ENCODE measurements around the gene FBXL3.
"Not testable (repeated sequence)": the region's sequence is repeated elsewhere in the genome, so short reads cannot be mapped to it uniquely, and the experiment has no call there.

FBXL3 gene

DNA sequence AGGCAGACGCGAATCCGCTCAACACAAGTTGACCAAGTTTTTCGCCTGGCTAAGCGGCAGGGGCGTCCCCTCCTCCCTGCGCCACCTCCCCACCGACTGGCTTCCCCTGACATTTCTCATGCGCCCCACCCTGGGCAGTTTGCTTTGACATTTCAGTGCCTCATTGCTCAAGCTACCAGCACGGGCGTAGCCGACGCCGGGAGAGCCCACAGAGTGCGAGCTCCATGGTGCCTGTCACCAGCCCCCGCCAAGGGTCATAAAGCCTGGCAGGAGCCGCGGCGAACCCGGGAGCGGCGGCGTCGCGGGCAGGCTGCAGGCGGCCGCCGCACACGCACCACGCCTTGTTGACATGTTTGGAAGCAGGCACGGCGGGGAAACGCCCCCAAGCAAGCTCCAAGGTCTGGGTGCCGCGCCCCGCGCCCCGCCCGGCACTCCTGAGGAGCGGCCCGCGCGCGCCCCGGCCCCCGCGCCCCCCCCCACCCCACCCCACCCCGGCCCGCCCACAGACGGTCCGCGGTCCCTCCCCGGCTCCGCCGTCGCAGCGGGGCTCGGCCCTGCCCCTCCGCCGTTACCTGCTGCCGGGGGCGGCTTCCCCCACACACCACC is 601 bp downstream of the FBXL3 start:
- DNase-seq (ENCODE audit: low spot score): peak; percentile 89

GRCh38 chr13:77022341-77022740 is 4.6 kb downstream of the FBXL3 start:
- DNase-seq (ENCODE audit: low spot score): peak; percentile 49

DNA sequence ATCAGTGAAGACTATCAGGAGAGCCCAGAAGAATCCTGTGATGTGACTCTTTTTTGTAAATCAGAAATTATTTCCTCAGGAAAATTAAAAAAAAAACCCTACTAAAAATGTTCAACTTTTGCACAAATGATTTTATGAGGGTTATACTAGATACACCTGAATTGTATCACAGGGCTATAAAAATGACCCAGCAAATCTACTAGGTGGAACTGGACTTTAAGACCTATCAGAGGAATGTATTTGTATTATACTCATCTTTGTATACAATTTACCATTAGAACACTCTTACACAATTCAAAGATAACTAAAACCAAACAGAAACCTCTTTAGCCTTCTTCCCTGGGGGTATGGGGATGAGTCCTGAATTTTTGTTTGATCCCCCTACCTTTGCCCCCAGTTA is 7.2 kb downstream of the FBXL3 start:
- no peak for DNase-seq (ENCODE audit: low spot score)

- DNase-seq (ENCODE audit: low spot score): no peak
These were observed 9.9 kb downstream of the FBXL3 start for GRCh38 chr13:77016888-77017623.

- DNase-seq (ENCODE audit: low spot score): no peak
These were observed 10.6 kb downstream of the FBXL3 start for GRCh38 chr13:77016251-77016812.

DNA sequence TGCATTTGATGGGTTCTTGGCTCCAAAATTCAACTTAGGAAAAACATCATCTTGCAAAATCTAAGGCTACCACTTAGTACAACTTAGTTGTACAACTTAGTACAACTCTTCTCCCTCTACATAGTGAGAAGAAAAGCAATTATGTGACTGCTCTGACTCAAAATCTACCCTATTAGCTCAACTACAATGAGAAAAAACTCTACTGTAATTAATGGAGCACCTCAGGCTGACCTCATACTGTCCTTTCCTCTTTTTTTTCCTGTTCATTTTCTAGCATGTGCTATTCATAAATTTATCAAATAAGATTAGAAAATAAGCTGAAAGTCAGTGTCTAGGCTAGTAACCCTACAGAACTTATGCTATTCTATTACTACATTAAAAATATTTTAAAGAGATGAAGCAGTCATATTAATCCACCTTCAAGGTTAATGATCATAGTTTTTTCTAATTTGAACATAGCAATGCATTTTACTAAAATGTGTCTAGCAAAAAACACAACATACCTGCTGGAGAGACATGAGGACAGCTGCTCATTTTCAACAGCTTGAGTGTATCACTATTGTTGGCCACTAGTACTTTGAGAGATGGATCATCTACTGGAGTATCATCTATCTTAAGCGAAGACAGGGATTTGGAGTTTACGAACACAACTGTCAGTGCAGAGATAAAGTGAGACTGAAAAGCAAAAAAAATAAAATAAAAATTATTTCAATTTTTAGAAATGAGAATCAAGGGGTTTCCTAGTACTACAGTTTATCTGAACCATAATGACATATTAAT is 11.9 kb downstream of the FBXL3 start:
- no peak for DNase-seq (ENCODE audit: low spot score)

DNA sequence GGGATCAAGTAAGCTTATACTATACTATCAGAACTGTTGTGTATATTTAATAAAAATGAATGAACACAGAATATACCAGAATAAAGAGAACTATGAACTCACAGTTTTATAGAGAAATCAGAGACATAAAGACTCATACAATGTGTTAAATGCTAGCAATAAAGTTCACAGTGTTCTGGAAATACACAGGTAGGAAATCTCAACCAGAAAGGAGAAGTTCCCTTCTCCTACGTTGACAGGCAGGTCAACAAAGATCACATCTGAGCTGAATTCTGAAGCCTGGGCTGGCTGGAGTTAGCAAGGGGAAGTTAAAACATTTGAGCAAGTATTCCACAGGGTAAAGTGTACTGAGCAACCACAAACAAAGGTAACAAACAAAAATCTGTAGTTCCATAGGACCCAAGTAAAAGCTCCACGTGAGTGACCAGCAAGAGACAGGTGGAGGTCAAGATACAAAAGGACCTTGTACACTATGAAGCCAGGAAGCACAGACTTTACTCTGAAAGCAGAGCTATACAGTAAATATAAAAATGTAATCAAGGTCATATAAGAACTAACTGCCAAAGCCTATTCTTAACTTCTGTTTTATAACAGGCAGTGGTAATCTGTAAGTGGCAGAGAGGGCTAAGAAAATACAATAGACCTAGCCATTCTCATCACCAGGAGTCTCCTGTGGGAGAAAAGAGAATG is 13.0 kb downstream of the FBXL3 start:
- DNase-seq (ENCODE audit: low spot score): no peak

- not testable (repeated sequence) for DNase-seq (ENCODE audit: low spot score)
These were observed 17.2 kb downstream of the FBXL3 start for GRCh38 chr13:77009719-77010118.

DNA sequence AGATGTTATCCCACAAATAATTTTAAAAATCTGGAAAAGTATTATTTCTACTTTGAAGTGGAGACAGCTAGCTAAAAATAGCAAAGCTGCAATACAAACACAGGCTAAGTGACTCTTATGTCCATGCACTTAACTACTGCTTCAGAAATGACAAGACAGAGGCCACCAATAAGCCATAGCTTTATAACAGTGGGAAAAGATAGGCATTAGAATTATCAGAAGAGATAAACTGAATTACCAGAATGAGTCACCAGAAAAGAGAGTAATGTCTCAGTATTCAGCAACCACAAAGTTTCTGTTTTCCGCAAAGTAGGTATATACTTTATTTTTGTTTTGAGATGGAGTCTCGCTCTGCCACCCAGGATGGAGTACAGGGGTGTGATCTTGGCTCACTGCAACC is 17.9 kb downstream of the FBXL3 start:
- no peak for DNase-seq (ENCODE audit: low spot score)

- not testable (repeated sequence) for DNase-seq (ENCODE audit: low spot score)
These were observed 18.6 kb downstream of the FBXL3 start for GRCh38 chr13:77008337-77008736.

GRCh38 chr13:77002590-77003190 is 24.3 kb downstream of the FBXL3 start:
- peak; percentile 57 for DNase-seq (ENCODE audit: low spot score)

DNA sequence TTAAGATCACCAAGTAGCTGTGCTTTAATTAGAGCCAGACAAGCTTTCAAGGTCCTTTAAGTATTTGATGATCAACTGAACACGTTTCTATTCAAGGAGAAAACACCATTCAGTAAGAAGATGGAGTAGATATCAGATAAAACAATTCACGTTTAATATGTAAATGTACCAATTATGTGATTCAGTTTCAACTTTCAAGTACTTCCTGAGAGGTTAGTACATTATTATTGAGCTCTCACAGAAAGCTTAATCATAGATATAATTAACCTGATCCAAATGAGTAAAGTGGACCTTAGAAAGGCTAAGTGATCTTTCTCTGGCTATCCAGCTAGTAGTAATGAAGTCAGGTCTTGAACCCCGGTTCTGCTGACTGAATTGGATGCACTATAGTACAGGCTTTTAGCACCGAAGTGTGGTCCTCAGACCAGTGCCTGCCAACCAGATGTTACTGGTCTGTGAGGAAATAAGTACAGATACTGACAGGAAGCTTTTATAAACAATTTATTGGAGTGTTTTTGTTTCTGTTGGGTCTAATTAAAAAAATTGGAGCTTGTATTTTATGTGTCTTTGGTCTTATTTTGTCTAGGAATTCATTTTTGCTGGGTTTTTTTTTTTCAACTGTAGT is 24.9 kb downstream of the FBXL3 start:
- DNase-seq (ENCODE audit: low spot score): no peak

DNA sequence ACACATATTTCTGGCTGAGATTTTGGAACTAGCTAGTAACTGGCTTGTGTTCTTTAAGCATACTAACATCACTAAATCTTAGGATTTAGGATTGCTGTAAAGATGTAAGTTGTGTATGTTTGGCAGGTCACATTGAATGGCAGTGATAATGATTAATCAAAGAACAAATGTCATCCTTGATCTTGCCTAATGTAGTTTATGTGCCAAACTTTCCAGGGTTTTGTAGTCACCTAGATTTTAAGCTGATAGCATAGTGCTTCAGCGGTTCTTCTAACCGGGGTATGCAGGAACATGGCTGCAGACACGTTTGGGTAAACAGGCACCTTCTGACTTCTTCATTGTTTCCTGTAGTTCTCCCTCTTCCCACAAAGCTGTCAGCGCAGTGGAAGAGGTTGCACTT is 25.4 kb downstream of the FBXL3 start:
- no peak for DNase-seq (ENCODE audit: low spot score)

- peak; percentile 31 for DNase-seq (ENCODE audit: low spot score)
These were observed 26.5 kb downstream of the FBXL3 start for GRCh38 chr13:77000475-77000874.

DNA sequence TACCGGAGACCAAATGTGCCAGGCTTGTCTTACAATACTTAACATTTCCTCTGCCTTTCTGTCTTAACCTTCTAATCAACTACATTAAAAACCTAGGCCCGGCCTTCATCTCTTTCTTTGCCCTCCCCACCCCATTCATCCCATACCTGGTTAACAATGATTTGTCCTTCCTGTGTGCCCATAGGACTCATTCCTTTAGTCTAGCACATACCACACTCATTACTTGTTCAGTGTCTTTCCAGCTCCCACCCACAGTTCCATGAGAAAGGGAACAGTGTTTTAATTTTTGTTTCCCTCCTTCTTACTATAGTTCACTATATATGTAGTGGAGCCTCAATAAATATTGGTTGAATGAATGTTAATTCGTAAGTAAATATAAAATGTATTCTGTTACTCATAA is 32.7 kb downstream of the FBXL3 start:
- no peak for DNase-seq (ENCODE audit: low spot score)

DNA sequence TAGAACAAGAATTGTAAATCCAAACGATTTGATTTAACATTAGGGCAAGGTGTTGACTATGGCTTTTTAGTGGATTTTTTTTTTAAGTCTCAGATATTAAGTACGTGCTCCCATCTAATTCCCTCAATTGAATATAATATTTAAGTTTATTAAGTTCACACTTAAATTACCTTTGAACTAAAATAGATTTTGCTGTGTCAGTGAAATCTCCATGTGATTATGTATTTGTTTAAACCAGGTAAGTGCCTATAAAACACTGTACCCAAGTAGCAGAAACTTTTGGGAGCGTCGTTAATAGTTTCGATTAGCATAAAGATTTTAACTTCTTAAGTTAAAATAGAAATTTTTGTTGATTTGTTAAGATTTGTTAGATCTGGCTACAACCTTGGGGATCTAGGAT is 33.5 kb downstream of the FBXL3 start:
- no peak for DNase-seq (ENCODE audit: low spot score)

- peak; percentile 28 for DNase-seq (ENCODE audit: low spot score)
These were observed 33.9 kb downstream of the FBXL3 start for GRCh38 chr13:76993021-76993420.

- DNase-seq (ENCODE audit: low spot score): peak; percentile 30
These were observed 34.4 kb downstream of the FBXL3 start for GRCh38 chr13:76992548-76993001.

DNA sequence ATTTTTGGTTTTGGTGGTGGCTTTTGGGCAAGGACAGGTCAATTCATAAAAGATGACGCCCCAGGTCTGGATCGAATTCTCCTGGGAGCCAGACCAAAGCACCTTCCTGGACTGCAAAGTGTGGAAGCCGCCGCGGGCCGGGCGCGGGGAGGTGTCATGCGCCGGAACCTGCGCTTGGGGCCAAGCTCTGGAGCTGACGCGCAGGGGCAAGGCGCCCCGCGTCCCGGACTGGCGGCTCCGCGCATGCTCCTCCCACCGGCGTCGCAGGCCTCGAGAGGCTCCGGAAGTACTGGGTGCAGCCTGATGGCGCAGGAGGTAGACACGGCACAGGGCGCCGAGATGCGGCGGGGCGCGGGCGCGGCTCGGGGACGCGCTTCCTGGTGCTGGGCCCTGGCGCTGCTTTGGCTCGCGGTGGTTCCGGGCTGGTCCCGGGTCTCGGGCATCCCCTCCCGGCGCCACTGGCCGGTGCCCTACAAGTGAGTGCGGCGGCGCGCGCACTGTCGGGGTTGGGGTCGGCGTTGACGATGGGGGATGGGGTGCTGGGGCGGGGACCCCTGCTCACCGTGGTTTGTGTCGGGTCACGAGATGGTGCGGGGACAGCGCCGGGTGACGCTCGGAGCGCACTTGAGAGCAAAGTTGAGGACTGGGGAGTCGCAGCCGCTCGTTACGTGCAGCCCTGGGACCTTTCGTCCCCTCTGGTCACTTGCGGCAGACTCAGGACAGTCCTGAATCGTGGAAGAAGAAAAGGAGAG is 35.0 kb downstream of the FBXL3 start, which contains the start of gene CLN5:
TSS of gene CLN5 (plus strand) at position 286 of the 752 bp plus-strand sequence. CDS start at position 304, 18 bp downstream.
- DNase-seq (ENCODE audit: low spot score): peak; percentile 98

- no peak for DNase-seq (ENCODE audit: low spot score)
These were observed 35.5 kb downstream of the FBXL3 start for GRCh38 chr13:76991432-76991795.
